ENCODE data around the gene MMP13.
"Not testable (repeated sequence)": the region's sequence is repeated elsewhere in the genome, so short reads cannot be mapped to it uniquely, and the experiment has no call there.

Gene MMP13

DNA sequence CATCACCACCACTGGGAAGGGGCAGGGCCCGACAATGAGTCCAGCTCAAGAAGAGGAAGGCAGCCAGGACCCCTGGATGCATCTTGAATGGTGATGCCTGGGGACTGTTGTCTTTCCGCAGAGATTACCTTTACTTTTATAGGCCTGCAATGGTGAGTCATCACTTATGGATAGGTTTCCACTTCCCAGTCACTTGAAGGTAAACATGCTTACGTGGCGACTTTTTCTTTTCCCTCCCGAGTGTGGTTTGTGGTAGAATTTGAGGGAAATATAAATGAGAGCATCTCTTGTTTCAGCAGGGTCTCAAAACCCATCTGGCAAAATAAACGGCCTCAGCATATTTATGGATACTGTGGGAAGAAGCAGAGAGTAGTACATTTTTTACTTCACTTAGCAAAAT is at the start of gene MMP13:
MMP13 (minus strand) TSS at position 109 of the 400 bp plus-strand sequence; CDS start at position 82, 27 bp downstream.
- no peak for DNase-seq

- not testable (repeated sequence) for DNase-seq
Measured at GRCh38 chr11:103004234-103004633, 48.7 kb upstream of the MMP13 start.

- DNase-seq: no peak
Measured at GRCh38 chr11:102994105-102994504, 38.6 kb upstream of the MMP13 start.

DNA sequence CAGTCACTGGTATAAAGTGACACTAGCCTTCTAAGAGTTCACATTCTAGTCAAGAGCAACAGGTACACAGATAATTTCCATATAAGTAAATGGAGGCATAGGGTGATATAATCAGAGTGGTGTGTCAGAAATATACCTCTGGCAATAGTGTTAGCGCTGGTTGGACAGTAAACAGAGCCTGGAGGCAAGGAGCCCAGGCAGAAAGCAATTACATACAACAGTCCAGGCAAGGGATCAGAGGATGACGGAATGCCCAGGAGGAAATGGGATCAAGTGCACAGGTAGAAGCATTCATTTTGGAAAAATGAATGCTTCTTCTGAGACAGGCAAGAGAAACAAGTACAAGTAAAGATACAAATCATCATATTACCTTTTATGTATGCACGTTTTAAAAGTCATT is 36.2 kb upstream of the MMP13 start:
- no peak for DNase-seq

DNA sequence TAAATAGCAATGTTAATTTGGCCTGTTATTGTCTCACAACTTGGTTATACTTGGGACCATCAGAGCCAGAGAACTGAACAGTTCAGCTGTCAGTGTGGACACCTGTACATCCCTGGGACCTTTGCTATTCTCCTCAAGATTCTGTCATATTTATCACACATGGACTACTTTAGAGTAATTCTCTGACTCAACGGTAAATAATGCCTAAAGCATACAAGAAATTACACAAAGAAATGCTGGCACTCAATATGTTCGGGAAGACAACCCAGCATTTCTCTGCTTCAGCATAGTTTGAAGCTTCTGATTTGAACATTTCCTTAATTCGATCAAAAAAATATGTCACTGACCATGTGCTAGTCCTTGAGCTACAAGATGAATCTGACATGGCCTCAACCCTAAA is 34.6 kb upstream of the MMP13 start:
- no peak for DNase-seq

- DNase-seq: no peak
Measured at GRCh38 chr11:102989379-102990047, 34.0 kb upstream of the MMP13 start.

- no peak for DNase-seq
Measured at GRCh38 chr11:102986815-102987214, 31.3 kb upstream of the MMP13 start.

GRCh38 chr11:102985850-102986249 is 30.3 kb upstream of the MMP13 start:
- no peak for DNase-seq

DNA sequence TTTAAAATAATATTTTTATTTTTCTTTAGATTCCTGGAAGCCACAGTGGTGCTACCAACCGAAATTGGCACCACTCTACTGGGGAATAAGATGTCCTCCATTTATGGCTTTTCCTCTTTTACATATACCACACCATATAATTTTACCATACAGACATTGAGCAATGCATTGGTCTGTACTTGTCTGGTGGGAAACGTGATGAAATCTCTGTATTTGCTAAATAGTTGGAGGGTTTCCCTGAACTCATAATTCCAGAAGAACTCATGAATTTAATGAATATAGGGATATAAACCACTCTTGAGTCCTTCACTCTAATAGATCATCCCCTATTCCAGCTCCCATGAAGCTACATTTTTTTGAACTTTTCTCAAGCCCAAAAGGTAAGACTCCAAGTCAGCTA is 28.0 kb upstream of the MMP13 start:
- no peak for DNase-seq

DNA sequence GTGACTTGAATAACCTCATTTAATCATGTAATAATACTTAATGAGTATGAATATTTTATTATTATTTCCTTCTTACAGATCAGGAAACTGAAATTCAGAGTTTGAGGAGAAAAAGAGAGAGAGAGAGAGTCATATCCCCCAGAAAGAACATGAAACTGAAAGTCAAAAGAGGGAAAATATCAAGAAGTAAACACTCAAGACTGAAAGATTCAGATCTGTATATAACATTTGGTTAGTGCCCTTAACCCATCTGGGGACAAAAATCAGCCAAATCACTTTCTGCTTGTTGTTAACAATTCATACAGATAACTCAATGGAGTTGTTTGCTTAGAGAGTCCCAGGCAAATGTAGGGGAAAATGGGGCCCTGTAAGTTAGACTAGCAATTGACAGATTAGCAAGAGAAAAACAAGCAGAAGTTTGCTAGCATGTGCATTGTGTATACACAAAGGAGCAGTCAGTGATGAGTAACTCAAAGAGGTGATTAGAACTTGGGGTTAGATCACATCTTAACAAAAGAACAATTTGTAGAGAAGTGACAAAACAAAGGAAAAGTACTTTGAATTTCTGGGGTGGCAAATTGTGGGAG is 25.9 kb upstream of the MMP13 start:
- no peak for DNase-seq

DNA sequence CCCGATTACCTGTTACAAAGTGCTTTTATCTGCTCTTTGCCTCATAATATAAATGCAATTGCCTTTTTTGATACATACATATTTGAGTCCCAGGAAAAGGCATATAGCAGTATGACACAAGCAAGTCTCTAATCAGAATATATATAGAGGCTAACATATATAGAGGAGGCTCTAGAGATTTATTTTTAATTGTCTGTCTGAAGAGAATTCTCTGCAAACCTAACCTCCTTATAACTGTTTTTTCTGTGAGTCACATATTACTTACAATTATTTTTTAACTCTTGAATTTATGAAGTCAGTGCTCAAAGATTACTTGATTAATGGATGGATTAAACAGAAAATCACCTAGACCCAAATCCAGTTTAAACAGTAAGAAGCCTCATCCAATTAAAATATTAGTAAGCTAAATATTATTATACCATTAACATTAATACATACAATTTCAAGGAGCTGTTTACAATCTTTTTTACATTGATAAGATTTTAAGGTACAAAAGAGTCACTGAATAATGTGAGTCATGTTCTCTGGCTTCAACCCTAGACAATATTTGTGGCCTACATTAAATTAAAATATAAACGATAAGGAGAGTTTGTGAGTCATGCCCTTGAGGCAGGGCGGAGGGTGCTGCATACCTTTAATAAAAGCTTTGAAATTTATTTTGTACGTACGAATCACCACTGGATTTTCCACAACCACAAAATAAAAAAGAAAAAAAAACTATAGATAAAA is 19.2 kb upstream of the MMP13 start:
- DNase-seq: no peak

DNA sequence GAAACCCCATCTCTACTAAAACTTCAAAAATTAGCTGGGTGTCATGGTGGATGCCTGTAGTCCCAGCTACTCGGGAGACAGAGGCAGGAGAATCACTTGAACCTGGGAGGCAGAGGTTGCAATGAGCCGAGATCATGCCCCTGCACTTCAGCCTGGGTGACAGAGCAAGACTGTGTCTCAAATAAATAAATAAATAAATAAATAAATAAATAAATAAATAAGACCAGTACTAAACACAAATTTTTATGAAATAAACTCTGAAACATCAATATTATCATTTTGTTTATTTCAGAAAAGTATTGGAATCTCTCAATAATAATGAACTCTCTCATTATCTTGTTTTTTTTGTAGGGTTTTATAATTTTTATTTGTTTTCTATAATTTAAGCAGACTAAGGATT is 18.2 kb upstream of the MMP13 start:
- not testable (repeated sequence) for DNase-seq

DNA sequence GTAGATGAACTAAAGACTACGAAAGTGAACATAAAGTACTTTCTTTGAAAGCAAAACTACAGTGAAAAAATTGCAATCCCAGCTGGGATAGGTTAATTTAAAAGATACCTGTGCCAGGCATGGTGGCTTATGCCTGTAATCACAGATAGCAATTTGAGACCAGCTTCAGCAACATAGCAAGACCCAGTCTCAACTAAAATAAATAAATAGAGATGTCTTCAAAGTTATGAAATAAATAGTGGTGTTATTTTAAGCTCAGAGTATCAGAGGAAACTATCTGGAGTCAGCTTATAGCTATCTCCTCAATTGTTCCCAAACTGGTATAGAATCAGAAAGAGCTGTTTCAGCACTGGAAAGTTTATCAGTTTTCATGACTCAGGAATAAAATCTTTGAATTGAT is 17.3 kb upstream of the MMP13 start:
- DNase-seq: no peak

DNA sequence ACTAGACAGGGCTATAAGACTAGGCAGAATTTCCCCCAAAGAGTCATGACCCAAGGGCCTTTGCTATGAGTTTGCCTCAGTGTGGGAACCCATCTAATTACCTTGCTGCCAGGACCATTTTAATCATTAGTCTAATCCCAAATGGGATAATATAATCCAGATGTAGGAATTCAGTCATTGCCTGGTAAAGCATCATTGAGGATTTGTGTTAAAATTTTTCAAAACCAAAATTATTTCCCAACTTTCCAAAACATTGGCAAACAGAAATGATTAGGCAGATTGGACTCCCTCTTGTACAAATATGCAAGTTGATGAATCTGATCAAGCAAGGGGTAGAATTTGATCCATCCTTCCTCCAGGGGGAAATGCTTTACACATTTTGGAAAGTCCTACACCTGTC is 16.2 kb upstream of the MMP13 start:
- no peak for DNase-seq

- no peak for DNase-seq
Measured at GRCh38 chr11:102967497-102967896, 12.0 kb upstream of the MMP13 start.

DNA sequence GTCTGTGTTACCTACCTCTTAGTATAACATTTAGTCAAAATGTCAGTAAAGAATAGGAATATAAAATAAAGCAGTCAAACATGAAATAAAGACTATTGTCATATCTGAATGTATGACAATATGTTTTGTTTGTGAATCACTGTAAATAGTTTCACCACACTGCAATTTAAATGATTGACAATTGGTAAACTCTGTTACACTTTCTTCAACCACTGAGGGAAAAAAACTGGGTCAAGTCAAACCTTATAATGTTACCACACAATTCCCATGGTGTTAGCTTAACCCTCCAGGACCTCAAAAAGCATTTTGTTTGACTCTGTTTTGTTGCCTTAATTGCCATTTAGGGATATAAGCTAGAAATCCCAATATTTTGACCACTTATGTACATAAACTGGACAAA is 10.5 kb upstream of the MMP13 start:
- no peak for DNase-seq

GRCh38 chr11:102964867-102965266 is 9.3 kb upstream of the MMP13 start:
- DNase-seq: no peak

GRCh38 chr11:102957953-102958352 is 2.4 kb upstream of the MMP13 start:
- no peak for DNase-seq

GRCh38 chr11:102950622-102951081 is 4.9 kb downstream of the MMP13 start:
- no peak for DNase-seq

GRCh38 chr11:102946237-102946636 is 9.3 kb downstream of the MMP13 start:
- no peak for DNase-seq

GRCh38 chr11:102940714-102941588 is 14.6 kb downstream of the MMP13 start:
- no peak for DNase-seq

GRCh38 chr11:102936864-102937509 is 18.5 kb downstream of the MMP13 start:
- DNase-seq: no peak

- no peak for DNase-seq
Measured at GRCh38 chr11:102935514-102935913, 20.0 kb downstream of the MMP13 start.
